Thymus (tissue), 11 donors: ENCODE data around the gene TPCN2. TPM values are rescaled to one million over a fixed set of nuclear protein-coding genes. Genes with fewer than 3 reads are reported as not detected.

Experiments used
- DNase-seq, 9 donors: peaks; one replicate each; pipeline ENCODE4 v3.0.0-alpha.2; 2013; ENCODE audit warnings: low spot score in 9 of 9, low read depth in 6 of 9, missing footprints in 1 of 9
- H3K27ac ChIP-seq, 2 donors: one replicate each; pipeline ENCODE4 v1.5.1; 2013; ENCODE audit warnings: control low read depth in 1 of 2, low read depth in 1 of 2, low read length in 1 of 2, mild to moderate bottlenecking in 1 of 2, moderate library complexity in 1 of 2
- H3K27me3 ChIP-seq, 2 donors: one replicate each; pipeline ENCODE4 v1.5.1; 2013; ENCODE audit warnings: low read length in 1 of 2; ENCODE audit not compliant: control insufficient read depth in 2 of 2, insufficient read depth in 1 of 2
- H3K36me3 ChIP-seq, 2 donors: one replicate each; pipeline ENCODE4 v1.5.1; 2013; ENCODE audit warnings: low read length in 1 of 2, mild to moderate bottlenecking in 1 of 2, moderate library complexity in 1 of 2; ENCODE audit not compliant: control insufficient read depth in 2 of 2, insufficient read depth in 2 of 2
- H3K4me1 ChIP-seq, 2 donors: one replicate each; pipeline ENCODE4 v1.5.1; 2013; ENCODE audit warnings: low read length in 2 of 2; ENCODE audit not compliant: control insufficient read depth in 2 of 2, insufficient read depth in 2 of 2
- H3K4me3 ChIP-seq, 2 donors: one replicate each; pipeline ENCODE4 v1.5.1; 2013; ENCODE audit warnings: low read length in 2 of 2, control low read depth in 1 of 2, mild to moderate bottlenecking in 1 of 2
- H3K9me3 ChIP-seq, 2 donors: one replicate each; pipeline ENCODE4 v1.5.1; 2013; ENCODE audit warnings: low read length in 1 of 2, mild to moderate bottlenecking in 1 of 2; ENCODE audit not compliant: control insufficient read depth in 2 of 2, insufficient read depth in 1 of 2
- WGBS: extraction: QIAGEN DNeasy Blood & Tissue Kit; methylation state at CpG from one replicate; pipeline ENCODE4 v1.1.7; 2013; 5-methylcytosine and 5-hydroxymethylcytosine counted together
- polyA plus RNA-seq: library from polyadenylated mRNA; stranded (reverse); fragments of 200-250 nt; gene quantifications from one replicate; pipeline ENCODE4 v1.2.3, GENCODE V29; 2013
- total RNA-seq: library from RNA; stranded (reverse); fragments of 120-200 nt; gene quantifications from one replicate; pipeline ENCODE4 v1.2.4, GENCODE V29; 2013
- donor health status: healthy.

Gene TPCN2
- total and polyA plus RNA-seq, 2 donors: 5.3 to 9.8 TPM

DNA sequence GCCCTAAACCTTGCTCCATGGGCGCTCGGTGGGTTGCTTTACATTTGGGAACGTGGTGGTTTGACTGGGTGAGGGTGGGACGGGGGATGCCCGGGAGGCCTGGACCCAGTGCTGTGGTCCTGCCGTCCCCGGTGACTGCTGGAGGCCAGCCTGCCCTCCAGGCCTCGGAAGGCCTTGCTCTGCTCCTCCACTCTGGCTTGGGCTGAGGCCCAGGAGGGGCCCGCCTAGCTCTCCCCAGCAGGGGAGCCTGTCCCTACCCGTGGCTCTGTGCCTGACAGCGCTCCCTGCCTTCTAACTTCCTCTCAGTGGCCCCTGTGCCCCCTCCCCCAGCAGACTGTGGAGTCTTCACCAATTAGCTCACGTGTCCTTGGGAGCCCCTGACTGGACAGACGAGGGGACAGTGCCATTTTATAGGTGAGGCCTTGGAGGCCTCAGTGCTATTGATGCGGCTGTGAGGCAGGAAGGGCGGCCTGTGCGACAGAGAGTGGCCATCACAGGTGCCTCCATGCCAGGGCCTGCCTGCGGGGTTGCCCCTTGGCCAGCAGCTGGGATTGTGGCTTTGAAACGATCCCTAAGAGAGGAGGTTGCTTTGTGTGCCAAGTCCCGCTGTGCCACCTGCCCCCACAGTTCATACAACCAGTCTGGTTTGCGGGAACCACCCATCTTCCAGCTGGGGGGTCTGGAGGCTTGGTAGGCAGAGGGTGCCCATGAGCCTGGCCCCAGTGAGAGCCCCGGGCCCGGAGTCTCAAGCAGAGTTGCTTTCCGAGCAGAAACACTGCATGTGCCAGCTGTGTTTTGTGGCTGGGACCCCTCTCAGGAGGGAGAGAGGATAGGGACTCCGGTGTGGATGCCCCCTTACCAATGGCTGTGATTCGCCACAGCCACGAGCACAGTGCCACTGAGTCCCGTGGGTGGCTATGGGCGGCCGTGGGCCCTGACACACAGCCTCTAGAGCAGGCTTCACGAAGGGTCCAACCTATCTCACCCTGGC lies 17.7 kb downstream of the TPCN2 start:
- no peak overlapping the region for H3K27ac ChIP-seq
- WGBS: 95% methylated on average over 30 of the region's 30 CpGs
- H3K4me1 ChIP-seq: no peaks in the 10 kb centered on the region
- peaks cover 4 to 33% of the 10 kb centered on the region in 2 donors for H3K36me3 ChIP-seq
- H3K4me3 ChIP-seq: no peak overlapping the region
- H3K9me3 ChIP-seq: no peaks in the 10 kb centered on the region
- no peak for DNase-seq
- H3K27me3 ChIP-seq: no peaks in the 10 kb centered on the region

- no peaks in the 10 kb centered on the region for H3K4me1 ChIP-seq
- no peaks in the 10 kb centered on the region for H3K27me3 ChIP-seq
- no peaks in the 10 kb centered on the region for H3K9me3 ChIP-seq
- H3K4me3 ChIP-seq: no peak overlapping the region
- 97% methylated on average over 13 of the region's 13 CpGs for WGBS
- H3K27ac ChIP-seq: no peak overlapping the region
- H3K36me3 ChIP-seq: peaks cover 6 to 37% of the 10 kb centered on the region in 2 donors
- no peak for DNase-seq
Observed at GRCh38 chr11:69067200-69067599, 18.5 kb downstream of the TPCN2 start.

DNA sequence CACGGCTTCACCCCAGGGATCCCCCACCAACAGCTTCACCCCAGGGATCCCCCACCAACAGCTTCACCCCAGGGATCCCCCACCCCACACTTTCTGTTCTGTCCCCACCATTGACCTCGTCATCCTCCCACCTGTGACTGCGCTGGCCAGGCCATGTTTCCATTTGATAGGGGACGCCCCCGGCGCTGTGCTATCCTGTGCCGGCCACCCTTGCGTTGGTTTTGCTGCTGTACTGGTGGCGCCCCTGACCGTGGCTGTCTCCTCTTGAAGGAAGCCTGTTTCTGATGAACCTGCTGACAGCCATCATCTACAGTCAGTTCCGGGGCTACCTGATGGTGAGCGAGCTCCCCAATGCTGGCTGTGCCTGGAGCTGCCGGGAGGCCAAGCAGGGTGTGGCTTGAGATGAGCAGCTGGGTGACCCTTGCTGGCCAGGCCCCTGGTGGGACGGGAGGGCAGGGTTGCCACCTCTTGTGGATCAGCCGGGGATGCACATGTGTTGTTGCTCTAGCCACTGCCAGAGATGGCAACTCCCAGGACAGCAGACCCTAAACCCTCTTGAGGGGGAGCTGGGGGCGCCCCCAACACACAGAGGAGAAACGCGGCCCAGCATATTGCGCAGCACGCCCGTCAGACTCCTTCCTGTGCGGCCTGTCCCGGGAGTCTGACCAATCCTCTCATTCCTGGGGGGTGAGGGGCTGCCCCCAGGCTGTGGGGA lies 22.5 kb downstream of the TPCN2 start:
- H3K9me3 ChIP-seq: no peaks in the 10 kb centered on the region
- no peak for DNase-seq
- H3K36me3 ChIP-seq: peaks cover 10 to 21% of the 10 kb centered on the region in 2 donors
- 98% methylated on average over 23 of the region's 23 CpGs for WGBS
- no peak overlapping the region for H3K27ac ChIP-seq
- H3K4me3 ChIP-seq: no peak overlapping the region
- peaks cover 2 to 20% of the 10 kb centered on the region in 2 donors for H3K4me1 ChIP-seq
- no peaks in the 10 kb centered on the region for H3K27me3 ChIP-seq

DNA sequence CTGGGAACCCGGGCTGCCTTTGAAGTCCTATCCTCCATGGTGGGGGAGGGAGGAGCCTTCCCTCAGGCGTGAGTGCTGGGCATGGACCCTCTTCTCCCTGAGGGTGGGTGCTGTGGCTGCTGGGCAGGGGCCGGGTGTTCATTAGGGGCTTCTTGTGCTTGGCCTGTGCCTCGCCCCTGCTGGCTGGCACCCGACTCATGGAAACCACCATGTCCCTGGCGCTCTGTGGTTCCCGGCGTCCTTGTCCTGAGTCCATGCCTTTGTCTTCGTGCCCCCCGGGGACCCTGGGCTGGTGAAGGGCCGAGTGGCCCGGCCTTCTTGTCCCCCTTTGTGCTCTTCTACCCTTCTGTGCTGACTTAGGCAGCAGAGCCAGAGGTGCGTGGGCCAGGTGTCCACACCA lies 23.2 kb downstream of the TPCN2 start:
- Histone ChIP-seq H3K4me1 (peaks cover 2 to 20% of the 10 kb centered on the region in 2 donors), H3K27me3 (no peaks in the 10 kb centered on the region), H3K36me3 (peaks cover 10 to 21% of the 10 kb centered on the region in 2 donors), H3K27ac (no peak overlapping the region), H3K4me3 (no peak overlapping the region), H3K9me3 (no peaks in the 10 kb centered on the region)
- no peak for DNase-seq
- WGBS: 98% methylated on average over 13 of the region's 13 CpGs

DNA sequence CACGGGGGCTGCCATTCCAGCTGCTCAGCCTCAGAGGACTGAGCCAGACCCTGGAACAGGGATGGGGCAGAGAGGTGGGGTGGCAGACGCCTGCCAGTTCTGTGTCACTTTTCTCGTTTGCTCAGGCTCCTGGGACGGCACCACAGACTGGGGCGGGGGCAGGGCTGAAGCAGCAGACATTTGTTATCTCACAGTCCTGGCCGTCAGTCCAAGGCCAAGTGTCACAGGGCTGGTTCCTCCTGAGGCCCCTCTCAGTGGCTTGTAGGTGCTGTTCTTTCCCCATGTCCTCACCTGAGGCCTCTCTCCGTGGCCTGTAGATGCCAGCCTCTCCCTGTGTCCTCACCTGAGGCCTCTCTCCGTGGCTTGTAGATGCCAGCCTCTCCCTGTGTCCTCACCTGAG lies 24.7 kb downstream of the TPCN2 start:
- Histone ChIP-seq H3K27me3 (no peaks in the 10 kb centered on the region), H3K27ac (no peak overlapping the region)
- 96% methylated on average over 8 of the region's 8 CpGs for WGBS

GRCh38 chr11:69074375-69075140 lies 25.8 kb downstream of the TPCN2 start:
- Histone ChIP-seq H3K27ac (no peak overlapping the region), H3K36me3 (peaks cover 19 to 32% of the 10 kb centered on the region in 2 donors), H3K4me3 (no peak overlapping the region), H3K4me1 (peaks cover 2 to 20% of the 10 kb centered on the region in 2 donors), H3K27me3 (no peaks in the 10 kb centered on the region), H3K9me3 (no peaks in the 10 kb centered on the region)
- WGBS: 84% methylated on average over 20 of the region's 20 CpGs
- peak in 1 of 9 donors; percentile 46 for DNase-seq

More for the DNA sequence above, 24.7 kb downstream of the TPCN2 start:
- no peaks in the 10 kb centered on the region for H3K9me3 ChIP-seq
- H3K4me3 ChIP-seq: no peak overlapping the region
- H3K4me1 ChIP-seq: peaks cover 2 to 20% of the 10 kb centered on the region in 2 donors
- H3K36me3 ChIP-seq: peaks cover 13 to 23% of the 10 kb centered on the region in 2 donors
- DNase-seq: no peak

DNA sequence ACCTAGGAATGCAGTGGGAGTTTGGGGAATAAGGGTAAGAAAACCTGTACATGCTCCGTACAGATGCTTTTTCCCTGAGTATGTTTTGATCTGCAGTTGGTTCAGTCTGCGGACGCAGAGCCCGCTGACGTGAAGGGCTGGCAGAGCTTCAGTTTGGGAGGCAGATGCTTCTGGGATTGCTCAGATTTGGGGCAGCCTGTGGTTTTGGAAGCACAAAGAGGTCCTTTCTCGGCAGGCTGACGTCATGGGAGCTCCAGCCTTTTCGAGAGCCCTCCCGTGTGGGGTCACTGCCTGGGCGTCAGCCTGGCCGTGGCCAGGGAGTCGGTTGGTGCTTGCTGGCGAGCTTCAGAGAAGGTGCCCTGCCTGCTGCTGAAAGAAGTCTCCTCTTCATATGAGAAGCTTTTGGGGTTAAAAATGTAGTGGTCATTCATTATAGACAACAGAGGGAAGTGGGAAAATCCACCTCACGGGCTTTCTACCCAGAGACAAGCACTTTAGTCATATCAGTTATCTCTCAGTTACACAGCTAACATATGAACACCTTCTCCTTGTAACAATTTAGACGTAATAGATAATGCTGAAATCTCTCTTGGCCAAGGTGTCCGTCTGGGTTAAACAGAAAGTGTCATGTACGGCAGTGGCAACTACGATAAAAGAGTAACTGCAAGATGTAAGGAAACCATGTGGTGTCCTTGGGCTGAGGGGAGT lies 26.8 kb downstream of the TPCN2 start:
- DNase-seq: no peak
- Histone ChIP-seq H3K27ac (no peak overlapping the region), H3K4me3 (no peak overlapping the region), H3K36me3 (peaks cover 25 to 32% of the 10 kb centered on the region in 2 donors), H3K27me3 (no peaks in the 10 kb centered on the region), H3K9me3 (no peaks in the 10 kb centered on the region), H3K4me1 (peaks cover 2 to 20% of the 10 kb centered on the region in 2 donors)
- 74% methylated on average over 18 of the region's 18 CpGs for WGBS

DNA sequence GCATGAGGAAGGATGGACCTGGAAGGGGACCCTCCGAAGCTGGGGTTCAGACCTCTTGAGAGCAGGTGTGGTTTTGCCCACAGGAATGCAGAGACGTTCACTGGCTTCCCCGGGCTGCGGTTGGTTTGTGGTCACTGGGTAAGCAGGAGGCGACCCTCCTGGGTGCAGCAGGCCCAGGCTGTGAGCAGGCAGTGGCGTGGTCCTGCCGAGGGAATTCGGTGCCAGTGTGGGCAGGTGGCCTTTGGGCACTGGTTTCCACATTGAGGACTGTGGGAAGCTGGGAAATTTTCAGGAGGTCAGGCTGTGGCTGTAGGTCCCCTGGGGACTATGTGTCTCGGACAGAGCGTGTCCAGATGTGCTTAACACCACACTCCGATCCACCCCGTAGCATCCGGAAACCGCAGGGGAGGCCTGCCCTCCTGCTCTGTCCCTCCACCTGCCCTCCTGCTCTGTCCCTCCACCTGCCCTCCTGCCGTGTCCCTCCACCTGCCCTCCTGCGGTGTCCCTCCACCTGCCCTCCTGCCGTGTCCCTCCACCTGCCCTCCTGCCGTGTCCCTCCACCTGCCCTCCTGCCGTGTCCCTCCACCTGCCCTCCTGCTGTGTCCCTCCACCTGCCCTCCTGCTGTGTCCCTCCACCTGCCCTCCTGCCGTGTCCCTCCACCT lies 27.5 kb downstream of the TPCN2 start:
- Histone ChIP-seq H3K4me1 (peaks cover 2 to 20% of the 10 kb centered on the region in 2 donors), H3K4me3 (no peak overlapping the region), H3K9me3 (no peaks in the 10 kb centered on the region), H3K27me3 (no peaks in the 10 kb centered on the region), H3K27ac (no peak overlapping the region), H3K36me3 (peaks cover 25 to 27% of the 10 kb centered on the region in 2 donors)
- DNase-seq: no peak
- 52% methylated on average over 20 of the region's 20 CpGs for whole genome bisulfite sequencing
